ENCODE measurements around the gene SLC22A13. TPM values are rescaled to one million over a fixed set of nuclear protein-coding genes. Genes with fewer than 3 reads are reported as not detected.
A peak's percentile ranks its signal among the peaks of the same experiment; 100 is the strongest.

The SLC22A13 gene
- total and polyA plus RNA-seq, 2 donors (not counting 3 experiments of a cell fraction or from before 2014, with no cell fraction given): 0.11 to 0.53 TPM

GRCh38 chr3:38247366-38248035 lies 18.1 kb upstream of the SLC22A13 start:
- no peak overlapping the region for H3K4me3 ChIP-seq (replicated peaks in 1 of 3; ENCODE audit: insufficient read depth in 1 of 3, low read depth in 1 of 3, low read length in 3 of 3)
- POLR2A ChIA-PET: interaction anchor here (1.1 kb wide), 1 partner anchor 83 kb away, joined by 3 read pairs; the partner anchor contains the start of gene OXSR1

More at GRCh38 chr3:38247366-38248035, 18.1 kb upstream of the SLC22A13 start:
- intact Hi-C loops (cut with micrococcal nuclease) (loop anchor here (2.0 kb wide), 1 partner anchor 111 kb away; the partner anchor contains the start of gene ACAA1), dilution Hi-C loops (cut with MboI; ENCODE audit: extremely low pct_ligation_motif_present, low sequenced_read_pairs) (no loop called here)
- peaks cover 7 to 17% of the 10 kb centered on the region in 2 experiments for H3K36me3 ChIP-seq (ENCODE audit: control insufficient read depth in 2 of 2, extremely low read depth in 1 of 2, insufficient read depth in 2 of 2, low read length in 2 of 2)
- H2AFZ ChIP-seq (ENCODE audit: low read depth, low read length): no peak overlapping the region
- H3K9me3 ChIP-seq (replicated peaks; ENCODE audit: control insufficient read depth, insufficient read depth, low read length): no peaks in the 10 kb centered on the region
- no peak overlapping the region for H3K4me2 ChIP-seq (ENCODE audit: insufficient read depth, low read length)
- CTCF ChIA-PET: interaction anchor here (0.8 to 1.8 kb wide), 15 partner anchors 9 to 273 kb away, joined by 3 to 14 read pairs (median 5); partner anchors contain the start of genes ACAA1 and OXSR1
- BruUV-seq (replicated peaks): no TSS peak
- H3K4me1 ChIP-seq (ENCODE audit: control insufficient read depth, extremely low read depth, insufficient read depth, low read length): no peaks in the 10 kb centered on the region
- FAIRE-seq (peak; percentile 69), DNase-seq (ENCODE audit: low read depth, low spot score) (peak; percentile 74)
- TF ChIP-seq GATA2 (IDR thresholded peaks at IDR 0.05; ENCODE audit: insufficient read depth, insufficient read length, low read depth, low read length) (no peak), POLR2AphosphoS5 (IDR thresholded peaks at IDR 0.05; ENCODE audit: insufficient read depth, low read depth, low read length) (no peak), JUN (IDR thresholded peaks at IDR 0.05; ENCODE audit: borderline replicate concordance, insufficient read depth, insufficient read length, low read depth) (peak; percentile 51), MYC (IDR thresholded peaks at IDR 0.05; ENCODE audit: low read depth, low read length) (no peak), POLR2A (IDR thresholded peaks at IDR 0.05; ENCODE audit: low read depth, low read length) (no peak), FOS (IDR thresholded peaks at IDR 0.05; ENCODE audit: borderline replicate concordance, insufficient read depth, low read length) (peak; percentile 52), CTCF (IDR thresholded peaks at IDR 0.05; ENCODE audit: extremely low read depth in 1 of 2, insufficient read depth in 1 of 2, low read depth in 1 of 2, low read length in 2 of 2) (peak in 1 of 2 donors; percentile 13), MAX (IDR thresholded peaks at IDR 0.05; ENCODE audit: insufficient read depth, insufficient read length) (no peak), EZH2 (IDR thresholded peaks at IDR 0.05; ENCODE audit: borderline replicate concordance, low read depth, low read length, severe bottlenecking) (no peak)
- H3K27me3 ChIP-seq (ENCODE audit: control insufficient read depth in 2 of 2, insufficient read depth in 2 of 2, low read length in 2 of 2): no peaks in the 10 kb centered on the region
- H3K9ac ChIP-seq (replicated peaks; ENCODE audit: extremely low read depth, insufficient read depth, low read length): no peak overlapping the region
- H3K9me1 ChIP-seq (replicated peaks; ENCODE audit: control insufficient read depth, extremely low read depth, insufficient read depth, low read length): no peaks in the 10 kb centered on the region
- no peaks in the 10 kb centered on the region for H3K79me2 ChIP-seq (ENCODE audit: control insufficient read depth, insufficient read depth, low read length)
- H3K27ac ChIP-seq (ENCODE audit: insufficient read depth, low read depth, low read length): no peak overlapping the region
- H4K20me1 ChIP-seq (replicated peaks; ENCODE audit: control insufficient read depth, extremely low read depth, insufficient read depth, low read length): no peaks in the 10 kb centered on the region

Measured in endothelial cell of umbilical vein (primary cell).